Activated CD4-positive, CD25-positive, alpha-beta regulatory T cell treated with anti-CD3 and anti-CD28 coated beads, Interleukin-2, amount 50 U/mL, for 24 hours (primary cell): ENCODE data around the gene CDK3.
"Not testable (repeated sequence)": the region's sequence is repeated elsewhere in the genome, so short reads cannot be mapped to it uniquely, and the experiment has no call there.

Experiments used
- ATAC-seq, 2 donors: fragments of 150-1000 bp; cut with Tn5 transposase; one replicate each; pipeline ENCODE4 v1.10.0; 2021; ENCODE audit warnings: mild to moderate bottlenecking in 1 of 2, moderate library complexity in 1 of 2

CDK3 gene

GRCh38 chr17:76044475-76045007 is 43.9 kb downstream of the CDK3 start:
- ATAC-seq, result not testable (repeated sequence)

GRCh38 chr17:76046064-76046463 is 45.4 kb downstream of the CDK3 start:
- no peak for ATAC-seq

- no peak for ATAC-seq
Measured at GRCh38 chr17:76048025-76048605, 47.5 kb downstream of the CDK3 start.

GRCh38 chr17:76048711-76049110 is 48.1 kb downstream of the CDK3 start:
- ATAC-seq, result peak in 1 of 2 donors; percentile 45

GRCh38 chr17:76049239-76049638 is 48.6 kb downstream of the CDK3 start:
- no peak for ATAC-seq

- no peak for ATAC-seq
Measured at GRCh38 chr17:76049836-76050537, 49.3 kb downstream of the CDK3 start.

- peak in 1 of 2 donors; percentile 24 for ATAC-seq
Measured at GRCh38 chr17:76050538-76051467, 50.1 kb downstream of the CDK3 start.

- no peak for ATAC-seq
Measured at GRCh38 chr17:76051561-76051960, 50.9 kb downstream of the CDK3 start.

- peak in 1 of 2 donors; percentile 53 for ATAC-seq
Measured at GRCh38 chr17:76053246-76054111, 52.8 kb downstream of the CDK3 start.

GRCh38 chr17:76054112-76054476 is 53.4 kb downstream of the CDK3 start:
- no peak for ATAC-seq
